ENCODE measurements around the gene ZNF180.

The ZNF180 gene

DNA sequence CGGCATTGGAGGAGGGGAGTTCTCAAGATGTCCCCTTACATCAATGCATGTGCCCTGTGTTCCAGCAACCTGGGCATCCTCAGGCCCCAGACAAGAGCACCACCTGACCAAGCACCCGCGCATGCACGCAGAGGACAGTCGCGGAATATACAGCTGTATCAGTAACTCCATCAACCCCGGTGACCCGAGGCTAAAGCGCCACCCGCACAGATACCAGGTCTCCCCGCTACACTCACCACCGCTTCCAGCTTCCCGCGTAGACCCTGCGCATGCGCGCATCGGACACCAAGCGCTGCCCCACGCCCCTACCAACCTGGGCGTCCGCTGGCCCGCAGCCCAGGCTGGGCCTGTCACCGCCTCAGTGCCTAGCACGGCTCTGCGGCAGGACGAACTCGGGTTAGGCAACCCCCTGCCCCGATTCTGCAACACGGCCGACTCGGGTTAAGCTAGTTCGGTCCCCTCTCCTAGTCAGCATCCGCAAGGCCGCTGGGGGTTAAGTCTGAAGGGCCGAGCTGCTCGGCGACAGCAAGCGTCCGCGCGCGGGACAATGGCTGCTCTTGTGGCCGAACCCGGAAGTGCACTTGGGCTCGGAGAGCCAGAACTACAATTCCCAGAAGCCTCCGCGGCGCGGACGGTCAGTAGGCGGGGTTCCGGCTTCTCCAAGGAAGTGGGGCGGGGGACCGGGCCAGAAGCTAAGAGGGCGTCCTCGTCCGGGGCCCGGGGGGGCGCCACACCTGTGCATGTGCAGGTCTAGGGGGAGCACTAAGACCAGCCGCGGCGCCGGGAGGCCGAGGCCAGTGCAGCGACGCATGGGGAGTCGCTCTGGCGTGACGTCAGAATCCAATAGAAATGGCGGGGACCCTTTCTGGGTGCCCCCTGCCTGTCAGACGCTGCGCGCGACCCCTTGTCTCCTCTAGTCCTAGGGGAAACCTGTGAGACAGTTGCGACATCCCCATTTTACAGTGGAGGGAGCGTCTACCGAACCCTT, at the start of gene ZNF180:
ZNF180 (minus strand) TSS at position 561 of the 988 bp plus-strand sequence. CDS start 3,188 bp downstream, outside the sequence.
- in situ Hi-C loops (cut with MboI; ENCODE audit: low sequenced_read_pairs, unreplicated experiment) = no loop called here
- DNase-seq (ENCODE audit: low spot score) = peak; percentile 98
- TF ChIP-seq, protein P1, sequence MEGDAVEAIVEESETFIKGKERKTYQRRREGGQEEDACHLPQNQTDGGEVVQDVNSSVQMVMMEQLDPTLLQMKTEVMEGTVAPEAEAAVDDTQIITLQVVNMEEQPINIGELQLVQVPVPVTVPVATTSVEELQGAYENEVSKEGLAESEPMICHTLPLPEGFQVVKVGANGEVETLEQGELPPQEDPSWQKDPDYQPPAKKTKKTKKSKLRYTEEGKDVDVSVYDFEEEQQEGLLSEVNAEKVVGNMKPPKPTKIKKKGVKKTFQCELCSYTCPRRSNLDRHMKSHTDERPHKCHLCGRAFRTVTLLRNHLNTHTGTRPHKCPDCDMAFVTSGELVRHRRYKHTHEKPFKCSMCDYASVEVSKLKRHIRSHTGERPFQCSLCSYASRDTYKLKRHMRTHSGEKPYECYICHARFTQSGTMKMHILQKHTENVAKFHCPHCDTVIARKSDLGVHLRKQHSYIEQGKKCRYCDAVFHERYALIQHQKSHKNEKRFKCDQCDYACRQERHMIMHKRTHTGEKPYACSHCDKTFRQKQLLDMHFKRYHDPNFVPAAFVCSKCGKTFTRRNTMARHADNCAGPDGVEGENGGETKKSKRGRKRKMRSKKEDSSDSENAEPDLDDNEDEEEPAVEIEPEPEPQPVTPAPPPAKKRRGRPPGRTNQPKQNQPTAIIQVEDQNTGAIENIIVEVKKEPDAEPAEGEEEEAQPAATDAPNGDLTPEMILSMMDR (IDR thresholded peaks at IDR 0.05; ENCODE audit: borderline replicate concordance, control extremely low read depth, extremely low read depth, insufficient read depth, missing control alignments) = peak; percentile 12

DNA sequence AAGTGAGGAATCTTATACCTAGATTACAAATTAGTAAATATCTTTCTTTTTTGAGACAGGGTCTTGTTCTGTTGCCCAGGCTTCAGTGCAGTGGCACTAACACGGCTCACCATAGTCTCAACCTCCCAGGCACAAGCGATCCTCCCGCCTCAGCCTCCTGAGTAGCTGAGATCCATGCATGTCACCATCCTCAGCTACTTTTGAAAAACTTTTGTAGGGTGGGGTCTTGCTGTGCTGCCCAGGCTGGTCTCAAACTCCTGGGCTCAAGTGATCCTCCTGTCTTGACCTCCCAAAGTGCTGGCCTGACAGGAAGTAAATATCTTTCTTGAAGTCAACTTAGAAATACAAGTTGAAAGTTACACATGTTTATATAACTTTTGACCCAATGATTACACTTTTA, 49.2 kb upstream of the ZNF180 start:
- in situ Hi-C loops (cut with MboI; ENCODE audit: low sequenced_read_pairs, unreplicated experiment) = no loop called here
- DNase-seq (ENCODE audit: low spot score) = no peak
- TF ChIP-seq, protein P1 (IDR thresholded peaks at IDR 0.05; ENCODE audit: borderline replicate concordance, control extremely low read depth, extremely low read depth, insufficient read depth, missing control alignments) = no peak

DNA sequence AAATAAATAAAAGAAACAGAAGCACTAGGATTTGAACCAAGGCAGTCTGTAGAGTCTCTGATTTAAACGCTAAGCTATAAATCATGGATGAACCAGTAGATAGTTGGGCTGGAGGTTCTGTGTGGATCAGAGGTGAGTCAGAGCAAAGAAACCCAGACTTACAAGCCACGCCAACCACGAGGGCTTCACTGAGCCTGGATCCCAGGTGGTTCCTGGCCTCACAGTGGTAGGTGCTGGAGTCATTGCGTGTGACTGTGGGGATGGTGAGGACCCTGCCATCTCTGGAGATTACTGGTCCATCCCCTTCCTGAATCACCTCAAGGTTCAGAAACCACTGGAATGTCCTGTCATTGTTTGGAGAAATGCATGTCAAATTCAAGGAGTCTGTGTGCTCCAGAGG, 48.4 kb upstream of the ZNF180 start:
- no peak for DNase-seq (ENCODE audit: low spot score)
- TF ChIP-seq, protein P1 (IDR thresholded peaks at IDR 0.05; ENCODE audit: borderline replicate concordance, control extremely low read depth, extremely low read depth, insufficient read depth, missing control alignments) = no peak
- in situ Hi-C loops (cut with MboI; ENCODE audit: low sequenced_read_pairs, unreplicated experiment) = no loop called here

DNA sequence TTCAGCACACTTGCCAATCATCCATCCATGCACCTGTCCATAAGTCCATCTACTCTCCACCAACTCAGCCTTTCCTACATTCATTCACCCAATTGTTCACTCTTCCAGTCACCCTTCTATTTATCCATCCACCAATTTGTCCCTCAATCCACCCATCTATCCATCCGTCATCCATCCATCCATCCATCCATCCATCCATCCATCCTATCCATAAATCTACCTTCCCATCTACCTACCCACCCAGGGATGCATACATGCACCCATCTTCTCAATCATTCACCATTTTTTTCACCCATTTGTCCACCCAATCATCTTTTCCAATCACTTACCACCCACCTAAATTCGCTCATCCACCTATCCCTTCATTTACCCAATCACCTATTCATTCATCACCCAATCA, 43.7 kb upstream of the ZNF180 start:
- DNase-seq (ENCODE audit: low spot score) = no peak
- TF ChIP-seq, protein P1 (IDR thresholded peaks at IDR 0.05; ENCODE audit: borderline replicate concordance, control extremely low read depth, extremely low read depth, insufficient read depth, missing control alignments) = no peak
- in situ Hi-C loops (cut with MboI; ENCODE audit: low sequenced_read_pairs, unreplicated experiment) = no loop called here

DNA sequence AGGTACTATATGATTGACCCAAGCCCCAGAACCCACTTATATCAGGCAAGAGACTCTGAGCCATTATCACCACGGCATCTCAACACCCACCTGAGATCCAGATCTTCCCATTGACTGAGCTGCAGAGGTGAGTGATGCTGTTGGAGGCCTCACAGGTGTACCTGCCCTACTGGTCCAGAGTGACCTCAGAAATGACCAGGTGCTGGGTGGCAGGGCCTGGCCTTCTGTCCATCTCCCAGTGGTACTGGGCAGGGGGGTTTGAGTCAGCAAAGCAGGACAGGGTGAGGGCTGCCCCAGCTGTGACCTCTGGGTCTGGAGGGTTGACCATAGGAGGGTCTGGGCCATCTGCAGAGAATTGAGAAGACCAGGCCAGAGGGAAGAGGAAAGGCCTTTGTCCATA, 42.3 kb upstream of the ZNF180 start:
- TF ChIP-seq, protein P1 (IDR thresholded peaks at IDR 0.05; ENCODE audit: borderline replicate concordance, control extremely low read depth, extremely low read depth, insufficient read depth, missing control alignments) = no peak
- in situ Hi-C loops (cut with MboI; ENCODE audit: low sequenced_read_pairs, unreplicated experiment) = no loop called here
- no peak for DNase-seq (ENCODE audit: low spot score)

DNA sequence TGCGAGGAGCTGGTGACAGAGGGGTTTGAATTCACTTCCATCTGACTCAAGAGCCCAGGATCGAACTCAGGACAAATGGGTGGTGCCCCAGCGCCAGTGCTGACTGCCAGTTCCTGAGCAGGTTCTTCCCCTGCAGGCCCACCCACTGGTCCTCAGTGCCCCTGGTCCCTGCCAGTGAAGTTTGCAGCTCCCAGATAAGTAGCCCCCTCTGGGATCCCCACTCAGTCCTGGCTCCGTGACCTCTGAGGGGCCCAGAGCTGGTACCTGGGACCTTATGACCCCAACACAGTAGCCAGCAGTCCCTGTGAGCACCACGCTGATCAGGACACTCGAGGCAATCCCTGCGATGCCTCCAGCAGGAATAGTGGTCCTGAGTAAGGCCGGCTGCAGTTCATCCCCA, 40.4 kb upstream of the ZNF180 start:
- DNase-seq (ENCODE audit: low spot score) = no peak
- TF ChIP-seq, protein P1 (IDR thresholded peaks at IDR 0.05; ENCODE audit: borderline replicate concordance, control extremely low read depth, extremely low read depth, insufficient read depth, missing control alignments) = no peak
- in situ Hi-C loops (cut with MboI; ENCODE audit: low sequenced_read_pairs, unreplicated experiment) = no loop called here

All from GM13976 (cell line).